CD4-positive, alpha-beta T cell (primary cell): ENCODE results near the gene LCE2A. TPM values are rescaled to one million over a fixed set of nuclear protein-coding genes. Genes with fewer than 3 reads are reported as not detected.
"Not testable (repeated sequence)": the region's sequence is repeated elsewhere in the genome, so short reads cannot be mapped to it uniquely, and the experiment has no call there.

Experiments
- ATAC-seq: fragments of 200-7000 bp; cut with Tn5 transposase; one replicate; pipeline ENCODE4 v1.10.0; 2022; ENCODE audit warnings: mild to moderate bottlenecking; ENCODE audit not compliant: poor library complexity
- CTCF ChIA-PET: fragments of 350-600 bp; sonication (Branson Sonifier 250); formaldehyde crosslinking; loops from one replicate; lab custom pipeline; 2021; ENCODE audit warnings: antibody characterized with exemption, inconsistent platforms; lab: Charles Lee
- POLR2A ChIA-PET: fragments of 350-600 bp; sonication (Branson Sonifier 250); formaldehyde crosslinking; loops from one replicate; lab custom pipeline; 2021; ENCODE audit warnings: antibody characterized with exemption, inconsistent platforms; lab: Charles Lee
- DNase-seq, 14 experiments: peaks; one replicate each; pipeline ENCODE4 v3.0.0-alpha.2; 2013 to 2020; ENCODE audit warnings: mixed read lengths in 2 of 14
- H3K27ac ChIP-seq, 2 donors: one replicate each; pipeline versions ENCODE4 v1.5.1 to v1.7.0; 2013; ENCODE audit warnings: low read length in 2 of 2, low read depth in 1 of 2, mild to moderate bottlenecking in 1 of 2
- H3K27me3 ChIP-seq, 2 experiments: 1 replicate in 1 of 2; 2 replicates in 1 of 2; pipeline versions ENCODE4 v1.6.1 to v1.7.0; 2013; ENCODE audit warnings: low read length in 2 of 2, control low read depth in 1 of 2, mild to moderate bottlenecking in 1 of 2, moderate library complexity in 1 of 2; ENCODE audit not compliant: insufficient read depth in 2 of 2, control insufficient read depth in 1 of 2
- H3K36me3 ChIP-seq: one replicate; pipeline ENCODE4 v1.6.1; 2013; ENCODE audit warnings: low read length, control low read depth; ENCODE audit not compliant: insufficient read depth
- H3K4me1 ChIP-seq: one replicate; pipeline ENCODE4 v1.6.1; 2013; ENCODE audit warnings: low read length, control low read depth; ENCODE audit not compliant: insufficient read depth
- H3K4me3 ChIP-seq: one replicate; pipeline ENCODE4 v1.5.1; 2013; ENCODE audit warnings: mild to moderate bottlenecking, low read length, moderate library complexity
- H3K9me3 ChIP-seq, 2 experiments: 1 replicate in 1 of 2; 2 replicates in 1 of 2; pipeline versions ENCODE4 v1.6.1 to v1.7.0; 2013; ENCODE audit warnings: low read length in 2 of 2, mild to moderate bottlenecking in 2 of 2, control low read depth in 1 of 2, moderate library complexity in 1 of 2; ENCODE audit not compliant: control insufficient read depth in 1 of 2, insufficient read depth in 1 of 2
- H3K27ac Mint-ChIP-seq: one replicate; pipeline ENCODE4 v1.8.0; 2020; ENCODE audit warnings: mixed read lengths
- H3K27me3 Mint-ChIP-seq: one replicate; pipeline ENCODE4 v1.8.0; 2021; ENCODE audit warnings: mixed read lengths
- H3K36me3 Mint-ChIP-seq: one replicate; pipeline ENCODE4 v1.8.0; 2021; ENCODE audit warnings: low read depth, mixed read lengths
- H3K4me1 Mint-ChIP-seq: one replicate; pipeline ENCODE4 v1.8.0; 2021; ENCODE audit warnings: low read depth, mixed read lengths
- H3K4me3 Mint-ChIP-seq: one replicate; pipeline ENCODE4 v1.8.0; 2020; ENCODE audit warnings: mild to moderate bottlenecking, mixed read lengths
- H3K9me3 Mint-ChIP-seq: one replicate; pipeline ENCODE4 v1.8.0; 2020; ENCODE audit warnings: mixed read lengths
- CTCF ChIP-seq: fragments of 200-600 bp; IDR thresholded peaks from one replicate; pipeline ENCODE4 v1.8.0; 2022; ENCODE audit warnings: antibody characterized with exemption, mild to moderate bottlenecking
- intact Hi-C, 2 experiments: fragments of 100-400 bp; cut with DNase I in 1 of 2; cut with micrococcal nuclease in 1 of 2; formaldehyde crosslinking; loops; one replicate each; pipeline versions ENCODE4 v1.15.1 to v1.9.0; 2023 to 2025; cut with DNase I, micrococcal nuclease
- total RNA-seq, 174 experiments: library from RNA in 2 of 174; stranded (reverse) in 2 of 174; gene quantifications; one replicate each; pipeline ENCODE4 v1.2.3 and lab custom pipeline; 2021 to 2026

LCE2A gene
- total RNA-seq, 2 experiments from 2014 or later: not detected

DNA sequence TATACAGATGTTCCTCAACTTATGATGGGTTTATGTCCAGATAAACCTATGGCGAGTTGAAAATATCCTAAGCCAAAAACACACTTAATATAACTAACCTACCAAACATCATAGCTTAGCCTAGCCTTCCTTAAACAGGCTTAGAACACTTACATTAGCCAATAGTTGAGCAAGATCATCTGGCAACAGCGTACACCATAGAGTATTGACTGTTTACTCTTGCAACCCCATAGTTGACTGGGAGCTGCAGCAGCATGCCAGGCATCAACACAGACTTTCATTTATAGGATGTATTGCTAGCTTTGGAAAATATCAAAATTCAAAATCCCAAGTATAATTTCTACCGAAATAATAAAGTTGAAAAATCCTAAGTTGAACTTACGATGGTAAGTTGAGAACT, 40.5 kb upstream of the LCE2A start:
- DNase-seq: no peak
- Histone ChIP-seq H3K27ac (no peak overlapping the region), H3K4me1 (no peaks in the 10 kb centered on the region), H3K27me3 (peaks cover 1 to 12% of the 10 kb centered on the region in 2 experiments), H3K9me3 (no peaks in the 10 kb centered on the region), H3K4me3 (no peak overlapping the region), H3K36me3 (no peaks in the 10 kb centered on the region)
- TF ChIP-seq CTCF: no peak
- Mint-ChIP-seq H3K27ac (no peak overlapping the region), H3K4me3 (no peak overlapping the region), H3K9me3 (no peaks in the 10 kb centered on the region), H3K36me3 (no peaks in the 10 kb centered on the region), H3K4me1 (no peaks in the 10 kb centered on the region), H3K27me3 (peaks cover 22% of the 10 kb centered on the region)
- ATAC-seq: no peak
- intact Hi-C loops: no loop called here
- CTCF ChIA-PET: no interaction called here
- POLR2A ChIA-PET: no interaction called here

DNA sequence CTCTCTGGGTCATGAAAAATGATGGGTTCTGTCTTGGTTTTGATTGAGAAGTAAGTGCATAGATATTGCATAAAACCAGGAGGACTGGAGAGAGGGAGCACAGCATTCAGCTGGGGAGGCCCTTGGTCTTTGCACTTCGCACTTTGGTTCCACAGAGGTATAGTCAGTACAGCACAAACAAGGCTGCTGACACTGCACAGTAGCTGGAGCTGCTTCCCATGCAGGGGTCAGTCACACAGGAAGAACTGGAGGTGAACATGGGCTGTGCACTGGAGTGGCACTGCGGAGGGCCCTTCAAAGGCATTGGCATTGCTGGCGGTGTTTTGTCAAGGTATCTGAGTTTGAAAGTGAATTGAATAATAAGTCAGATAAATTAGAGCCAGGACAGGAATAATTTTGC, 39.5 kb upstream of the LCE2A start:
- peaks cover 29% of the 10 kb centered on the region for H3K27me3 Mint-ChIP-seq
- DNase-seq: no peak
- H3K9me3 Mint-ChIP-seq: no peaks in the 10 kb centered on the region
- Histone ChIP-seq H3K4me1 (no peaks in the 10 kb centered on the region), H3K36me3 (no peaks in the 10 kb centered on the region), H3K27ac (no peak overlapping the region), H3K9me3 (no peaks in the 10 kb centered on the region), H3K4me3 (no peak overlapping the region), H3K27me3 (peaks cover 7 to 18% of the 10 kb centered on the region in 2 experiments)
- CTCF ChIA-PET: no interaction called here
- ATAC-seq: no peak
- no peak for TF ChIP-seq CTCF
- no peaks in the 10 kb centered on the region for H3K4me1 Mint-ChIP-seq
- H3K27ac Mint-ChIP-seq: no peak overlapping the region
- no peaks in the 10 kb centered on the region for H3K36me3 Mint-ChIP-seq
- POLR2A ChIA-PET: no interaction called here
- no peak overlapping the region for H3K4me3 Mint-ChIP-seq
- intact Hi-C loops: no loop called here

DNA sequence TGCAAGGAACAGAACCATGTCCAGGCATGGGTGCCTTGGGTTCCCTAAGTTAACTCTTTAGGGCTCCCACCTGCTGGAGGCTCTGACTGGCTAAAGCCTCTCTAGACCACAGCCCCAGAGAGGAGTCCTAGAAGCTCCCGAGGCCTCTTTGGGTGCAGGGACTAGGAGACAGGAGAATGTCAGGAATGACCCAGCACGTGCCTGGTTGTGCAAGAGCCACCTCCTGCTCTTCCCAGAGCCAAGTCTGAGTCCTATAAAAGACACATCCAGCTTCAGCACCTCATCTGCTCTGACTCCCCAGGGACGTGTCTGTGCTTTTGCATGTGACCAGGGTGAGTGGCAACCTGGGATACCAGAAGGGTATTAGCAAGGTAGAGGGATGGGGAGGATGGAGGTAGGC, 35.0 kb upstream of the LCE2A start, which contains the start of gene LCE2D:
TSS of gene LCE2D (plus strand) at position 283 of the 400 bp plus-strand sequence. CDS start 726 bp downstream, outside the sequence.
- no peaks in the 10 kb centered on the region for H3K9me3 Mint-ChIP-seq
- ChIA-PET POLR2A (no interaction called here), CTCF (no interaction called here)
- no peaks in the 10 kb centered on the region for H3K36me3 ChIP-seq
- ATAC-seq (no peak), DNase-seq (no peak)
- no peaks in the 10 kb centered on the region for H3K4me1 ChIP-seq
- H3K27me3 ChIP-seq: peaks cover 7 to 13% of the 10 kb centered on the region in 2 experiments
- no peak within 1 kb of the TSS for H3K4me3 Mint-ChIP-seq
- intact Hi-C loops: no loop called here
- H3K27me3 Mint-ChIP-seq: peaks cover 46% of the 10 kb centered on the region
- H3K4me3 ChIP-seq: no peak within 1 kb of the TSS
- TF ChIP-seq CTCF: no peak
- no peaks in the 10 kb centered on the region for H3K36me3 Mint-ChIP-seq
- no peak within 1 kb of the TSS for H3K27ac ChIP-seq
- no peaks in the 10 kb centered on the region for H3K4me1 Mint-ChIP-seq
- no peaks in the 10 kb centered on the region for H3K9me3 ChIP-seq
- H3K27ac Mint-ChIP-seq: no peak within 1 kb of the TSS

GRCh38 chr1:152666171-152666570, 32.0 kb upstream of the LCE2A start:
- H3K4me1 ChIP-seq, CTCF ChIA-PET: not testable (repeated sequence)

More at GRCh38 chr1:152666171-152666570, 32.0 kb upstream of the LCE2A start:
- intact Hi-C loops, H3K27ac Mint-ChIP-seq, DNase-seq, H3K36me3 Mint-ChIP-seq, H3K9me3 ChIP-seq, H3K27ac ChIP-seq, H3K4me1 Mint-ChIP-seq, H3K4me3 ChIP-seq, POLR2A ChIA-PET, H3K4me3 Mint-ChIP-seq, H3K9me3 Mint-ChIP-seq, ATAC-seq, H3K36me3 ChIP-seq: not testable (repeated sequence)
- H3K27me3 Mint-ChIP-seq: peaks cover 45% of the 10 kb centered on the region
- H3K27me3 ChIP-seq: peaks cover 7 to 17% of the 10 kb centered on the region in 2 experiments
